Heart left ventricle (tissue), 16 donors: ENCODE data around the gene CERS1. TPM values are rescaled to one million over a fixed set of nuclear protein-coding genes. Genes with fewer than 3 reads are reported as not detected.
A peak's percentile ranks its signal among the peaks of the same experiment; 100 is the strongest.

ENCODE experiments used
- ATAC-seq, 4 donors: fragments of 200-7000 bp; cut with Tn5 transposase; one replicate each; pipeline ENCODE4 v1.9.1; 2020 to 2022; ENCODE audit warnings: moderate library complexity in 4 of 4, mild to moderate bottlenecking in 3 of 4, moderate number of reproducible peaks in 1 of 4
- DNase-seq, 5 donors: peaks; one replicate each; pipeline ENCODE4 v3.0.0-alpha.2; 2020
- H3K27ac ChIP-seq, 12 donors: fragments of 200-600 bp; sonication (generic) in 4 of 12; one replicate each; pipeline versions ENCODE4 v1.5.0 to v1.8.0; 2016 to 2022; ENCODE audit warnings: mild to moderate bottlenecking in 2 of 12
- H3K27me3 ChIP-seq, 9 donors: fragments of 200-600 bp; sonication (generic) in 2 of 9; one replicate each; pipeline versions ENCODE4 v1.5.1 to v1.8.0; 2016 to 2022; ENCODE audit warnings: mild to moderate bottlenecking in 3 of 9
- H3K36me3 ChIP-seq, 9 donors: fragments of 200-600 bp; sonication (generic) in 2 of 9; one replicate each; pipeline versions ENCODE4 v1.5.0 to v1.8.0; 2018 to 2022; ENCODE audit warnings: mild to moderate bottlenecking in 2 of 9
- H3K4me1 ChIP-seq, 12 donors: fragments of 200-600 bp; sonication (generic) in 4 of 12; one replicate each; pipeline versions ENCODE4 v1.5.0 to v1.8.0; 2016 to 2022; ENCODE audit warnings: mild to moderate bottlenecking in 3 of 12
- H3K4me3 ChIP-seq, 12 donors: fragments of 200-600 bp; sonication (generic) in 4 of 12; one replicate each; pipeline versions ENCODE4 v1.5.0 to v1.8.0; 2017 to 2022; ENCODE audit warnings: mild to moderate bottlenecking in 9 of 12, moderate library complexity in 4 of 12
- H3K9me3 ChIP-seq, 12 donors: fragments of 200-600 bp; sonication (generic) in 4 of 12; one replicate each; pipeline versions ENCODE4 v1.5.0 to v1.8.0; 2016 to 2022; ENCODE audit warnings: mild to moderate bottlenecking in 1 of 12
- POLR2A ChIP-seq, 2 donors: fragments of 450-650 bp; IDR thresholded peaks; one replicate each; pipeline ENCODE4 v1.6.1; 2017; ENCODE audit warnings: antibody characterized with exemption in 2 of 2, mild to moderate bottlenecking in 2 of 2, moderate library complexity in 2 of 2
- WGBS, 4 donors: extraction: QIAGEN DNeasy Blood & Tissue Kit in 2 of 4; methylation state at CpG; one replicate each; pipeline versions ENCODE4 v1.1.5 to v1.1.7; 2013 to 2018; 5-methylcytosine and 5-hydroxymethylcytosine counted together
- intact Hi-C, 10 donors: fragments of 100-400 bp; cut with DNase I; formaldehyde crosslinking; loops; one replicate each; pipeline versions ENCODE4 v1.11.1 to v1.14.2; 2022
- polyA plus RNA-seq, 2 donors: library from polyadenylated mRNA; stranded (reverse); fragments of 200-250 nt; gene quantifications; one replicate each; pipeline ENCODE4 v1.2.3, GENCODE V29; 2013
- total RNA-seq, 9 donors: library from RNA; depleted of rRNA in 2 of 9; stranded (reverse); fragments of >200 nt in 2 of 9; fragmentation: NEBNext Ultra II Directional in 3 of 9; extraction: Animal tissue kit (Norgen Biotek cat#: 25700) in 3 of 9; gene quantifications; one replicate each; pipeline versions ENCODE4 v1.1.0 to v1.2.4, GENCODE V29; 2016 to 2023
- TF ChIP-seq, protein P1 (sequence below), 12 donors: fragments of 200-600 bp; sonication (generic) in 4 of 12; IDR thresholded peaks; one replicate each; pipeline versions ENCODE4 v1.5.0 to v1.8.0; 2018 to 2022; ENCODE audit warnings: antibody characterized with exemption in 12 of 12, mild to moderate bottlenecking in 5 of 12
- donor health status: ischemic (EF 13 %, LVEDD 7.1; RV severe dilation, severe dysfunction).
- donor health status: healthy with polysubstance abuse.
- donor health status: DM: no; HTN: yes; CAD: no.
- donor health status: DM: no; HTN: no; CAD: no.
- donor health status: ischemic (EF 25% LVEDD 6.9; RV normal size, moderate dysfunction).
- donor health status: ischemic (EF 25% LVEDD 5.7; RV mildly dilated, moderate dysfunction).
- donor health status: healthy.
- donor health status: DM: yes; HTN: yes; CAD: no.
- donor health status: ischemic (EF 35%, LVEDD 5.7; RV mildly dilated, moderate dysfunction).
- donor health status: nonischemic (EF 11% LVEDD 7.7; RV severe dilation, severe dysfunction).
- donor health status: DM: yes; HTN: yes; CAD: no.
- donor health status: PGD.
- donor health status: ischemic (EF 29% LVEDD 5.4; RV normal size, mild dysfunction).
- donor health status: nonischemic (EF 23%, LVEDD 6.1; RV moderate dilation, normal function).

Gene CERS1
- total and polyA plus RNA-seq, 11 donors: 0.21 to 2.1 (median 0.52) TPM

DNA sequence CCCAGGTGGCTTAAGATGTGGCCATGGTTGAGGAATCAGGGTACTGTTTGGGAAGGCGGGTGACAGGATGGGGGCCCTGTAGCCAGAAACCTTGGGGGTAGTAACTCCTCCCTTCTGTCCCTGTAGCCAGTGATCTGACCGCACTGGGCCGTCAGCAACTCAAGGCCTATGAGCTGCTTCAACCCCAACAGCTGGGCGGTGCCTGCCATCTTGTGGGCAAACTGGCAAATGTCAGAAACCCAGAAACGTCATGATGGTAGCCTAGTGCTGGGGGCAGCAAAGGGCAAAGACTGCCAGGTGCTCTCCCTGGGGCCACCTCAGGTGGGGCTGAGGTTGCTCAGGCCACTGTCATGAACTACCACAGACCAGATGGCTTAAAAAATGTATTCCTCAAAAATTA lies 19.7 kb upstream of the CERS1 start:
- intact Hi-C loops: no loop called here
- no peaks in the 10 kb centered on the region for H3K27me3 ChIP-seq
- H3K4me3 ChIP-seq: no peak overlapping the region
- TF ChIP-seq POLR2A (IDR thresholded peaks at IDR 0.05): no peak
- TF ChIP-seq, protein P1, sequence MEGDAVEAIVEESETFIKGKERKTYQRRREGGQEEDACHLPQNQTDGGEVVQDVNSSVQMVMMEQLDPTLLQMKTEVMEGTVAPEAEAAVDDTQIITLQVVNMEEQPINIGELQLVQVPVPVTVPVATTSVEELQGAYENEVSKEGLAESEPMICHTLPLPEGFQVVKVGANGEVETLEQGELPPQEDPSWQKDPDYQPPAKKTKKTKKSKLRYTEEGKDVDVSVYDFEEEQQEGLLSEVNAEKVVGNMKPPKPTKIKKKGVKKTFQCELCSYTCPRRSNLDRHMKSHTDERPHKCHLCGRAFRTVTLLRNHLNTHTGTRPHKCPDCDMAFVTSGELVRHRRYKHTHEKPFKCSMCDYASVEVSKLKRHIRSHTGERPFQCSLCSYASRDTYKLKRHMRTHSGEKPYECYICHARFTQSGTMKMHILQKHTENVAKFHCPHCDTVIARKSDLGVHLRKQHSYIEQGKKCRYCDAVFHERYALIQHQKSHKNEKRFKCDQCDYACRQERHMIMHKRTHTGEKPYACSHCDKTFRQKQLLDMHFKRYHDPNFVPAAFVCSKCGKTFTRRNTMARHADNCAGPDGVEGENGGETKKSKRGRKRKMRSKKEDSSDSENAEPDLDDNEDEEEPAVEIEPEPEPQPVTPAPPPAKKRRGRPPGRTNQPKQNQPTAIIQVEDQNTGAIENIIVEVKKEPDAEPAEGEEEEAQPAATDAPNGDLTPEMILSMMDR (IDR thresholded peaks at IDR 0.05): peak in 7 of 12 donors; percentile 15 to 47 (median 26)
- H3K36me3 ChIP-seq: peaks cover 0 to 46% (median 22%) of the 10 kb centered on the region in 9 donors
- H3K4me1 ChIP-seq: peaks cover 6 to 43% (median 22%) of the 10 kb centered on the region in 12 donors
- no peak for ATAC-seq
- DNase-seq: no peak
- WGBS, 4 donors: 30 to 64% (median 61%) methylated on average over 2 to 5 of the region's 5 CpGs
- H3K9me3 ChIP-seq: no peaks in the 10 kb centered on the region
- no peak overlapping the region for H3K27ac ChIP-seq

DNA sequence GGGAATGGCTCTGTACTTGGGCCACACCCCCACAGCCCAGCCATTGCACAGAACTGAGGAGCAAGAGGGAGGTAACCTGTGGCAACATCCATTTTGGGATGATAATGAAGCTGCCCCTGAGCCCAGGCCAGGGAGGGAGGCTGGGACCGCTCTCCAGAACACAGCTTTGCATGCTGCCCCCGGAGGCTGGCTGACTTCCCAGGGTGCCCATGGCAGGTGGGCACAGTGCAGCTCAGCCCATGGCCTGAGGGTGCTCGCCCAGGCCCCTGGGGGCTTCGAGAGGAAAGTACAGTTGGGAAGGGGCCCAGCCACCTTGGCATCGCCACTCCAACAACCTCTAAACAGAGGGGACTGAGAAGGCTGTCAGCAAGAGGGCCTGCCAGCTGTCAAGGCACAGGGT lies 17.5 kb upstream of the CERS1 start:
- Histone ChIP-seq H3K27me3 (no peaks in the 10 kb centered on the region), H3K27ac (no peak overlapping the region), H3K9me3 (no peaks in the 10 kb centered on the region), H3K4me1 (peaks cover 0 to 34% (median 14%) of the 10 kb centered on the region in 12 donors), H3K36me3 (peaks cover 0 to 67% (median 22%) of the 10 kb centered on the region in 9 donors), H3K4me3 (no peak overlapping the region)
- WGBS, 4 donors: 89 to 97% (median 92%) methylated on average over 4 to 5 of the region's 5 CpGs
- intact Hi-C loops: no loop called here
- no peak for TF ChIP-seq POLR2A (IDR thresholded peaks at IDR 0.05)
- TF ChIP-seq, protein P1 (IDR thresholded peaks at IDR 0.05): no peak
- DNase-seq: no peak
- ATAC-seq: no peak

DNA sequence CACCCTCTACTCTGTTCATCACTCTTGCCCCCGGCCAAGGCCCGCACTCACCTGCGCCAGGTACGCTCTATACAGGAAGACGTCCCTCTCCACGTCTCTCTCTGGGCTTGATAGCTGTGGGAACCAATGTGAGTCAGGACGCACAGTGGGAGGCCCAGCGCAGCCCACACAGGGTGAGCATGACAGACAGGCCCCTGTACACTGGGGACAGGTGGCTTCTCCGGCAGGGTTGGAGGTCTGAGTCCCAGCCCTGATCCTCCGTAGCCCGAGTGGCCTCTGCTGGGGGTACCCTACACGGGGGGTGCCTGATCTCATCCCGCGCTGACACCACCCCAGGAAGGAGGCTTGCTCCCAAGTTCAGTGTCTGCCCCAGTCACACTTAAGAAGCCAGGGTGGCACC lies 17.0 kb upstream of the CERS1 start:
- Histone ChIP-seq H3K9me3 (no peaks in the 10 kb centered on the region), H3K36me3 (peaks cover 0 to 71% (median 22%) of the 10 kb centered on the region in 9 donors), H3K27ac (no peak overlapping the region), H3K4me3 (no peak overlapping the region), H3K4me1 (peaks cover 0 to 28% (median 8%) of the 10 kb centered on the region in 12 donors), H3K27me3 (no peaks in the 10 kb centered on the region)
- 96 to 99% (median 97%) methylated on average over 12 to 14 of the region's 14 CpGs for WGBS, 4 donors
- DNase-seq (no peak), ATAC-seq (peak in 1 of 4 donors; percentile 8)
- intact Hi-C loops: no loop called here
- TF ChIP-seq, protein P1 (IDR thresholded peaks at IDR 0.05): no peak
- TF ChIP-seq POLR2A (IDR thresholded peaks at IDR 0.05): no peak

DNA sequence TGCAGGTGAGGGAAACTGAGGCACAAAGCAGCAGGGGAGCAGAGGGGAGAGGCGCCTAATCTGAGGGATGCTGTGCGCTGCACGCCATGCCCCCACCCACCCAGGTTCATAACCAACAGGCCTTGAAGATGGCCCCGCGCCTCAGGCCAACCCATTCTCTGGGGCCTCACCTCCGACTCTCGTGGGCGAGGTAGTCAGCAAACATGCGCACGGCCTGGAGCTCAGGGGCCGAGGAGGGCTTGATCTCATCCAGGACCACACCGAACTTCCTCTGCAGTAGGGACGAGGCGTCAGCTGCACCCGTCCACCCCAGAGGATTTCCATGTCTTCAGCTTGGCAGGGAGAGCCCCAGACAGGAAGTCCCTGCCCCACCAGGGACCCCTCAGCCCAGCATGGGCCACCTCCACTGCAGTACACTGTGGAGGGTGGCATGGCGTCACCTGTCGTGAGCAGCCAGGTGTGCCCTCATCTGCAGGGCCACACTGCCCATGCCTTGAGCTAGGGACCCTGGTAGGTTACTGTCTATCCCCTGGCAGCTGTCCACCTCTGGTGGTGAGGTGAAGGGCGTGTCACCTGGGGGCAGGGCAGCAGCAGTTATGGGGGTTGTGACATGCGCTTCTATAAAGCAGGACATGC lies 15.0 kb upstream of the CERS1 start:
- H3K27me3 ChIP-seq: no peaks in the 10 kb centered on the region
- ATAC-seq: no peak

More for the DNA sequence above, 15.0 kb upstream of the CERS1 start:
- Histone ChIP-seq H3K4me1 (peaks cover 0 to 11% (median 0%) of the 10 kb centered on the region in 12 donors), H3K27ac (no peak overlapping the region), H3K36me3 (peaks cover 0 to 92% (median 29%) of the 10 kb centered on the region in 9 donors), H3K4me3 (no peak overlapping the region), H3K9me3 (no peaks in the 10 kb centered on the region)
- intact Hi-C loops: no loop called here
- 85 to 96% (median 95%) methylated on average over 14 to 19 of the region's 19 CpGs for WGBS, 4 donors
- no peak for DNase-seq
- no peak for TF ChIP-seq POLR2A (IDR thresholded peaks at IDR 0.05)
- TF ChIP-seq, protein P1 (IDR thresholded peaks at IDR 0.05): no peak
